BLaER1 treated with 17β-estradiol and CSF1 and Interleukin-3, amounts not matched to agents 10 nM and 100 nM (cell line): Measurements from ENCODE around the gene CHPF2.

ENCODE experiments used
- H3K27ac ChIP-seq, 11 experiments: shearing (Covaris generic); formaldehyde crosslinking; 2 replicates each; pipeline ENCODE4 v1.8.1; 2022
- H3K27me3 ChIP-seq, 11 experiments: shearing (Covaris generic); formaldehyde crosslinking; 2 replicates each; pipeline ENCODE4 v1.8.1; 2022
- H3K36me3 ChIP-seq, 11 experiments: shearing (Covaris generic); formaldehyde crosslinking; 2 replicates each; pipeline ENCODE4 v1.8.1; 2022
- H3K4me1 ChIP-seq, 10 experiments: shearing (Covaris generic); formaldehyde crosslinking; 2 replicates each; pipeline ENCODE4 v1.8.1; 2022
- H3K4me2 ChIP-seq, 11 experiments: shearing (Covaris generic); formaldehyde crosslinking; 2 replicates each; pipeline ENCODE4 v1.8.1; 2022
- H3K4me3 ChIP-seq, 10 experiments: shearing (Covaris generic); formaldehyde crosslinking; 2 replicates each; pipeline ENCODE4 v1.8.1; 2022
- H3K9ac ChIP-seq, 11 experiments: shearing (Covaris generic); formaldehyde crosslinking; 2 replicates each; pipeline ENCODE4 v1.8.1; 2022
- H3K9me3 ChIP-seq, 11 experiments: shearing (Covaris generic); formaldehyde crosslinking; replicated peaks in 1 of 11; 2 replicates each; pipeline ENCODE4 v1.8.1; 2022
- H4K20me1 ChIP-seq, 11 experiments: shearing (Covaris generic); formaldehyde crosslinking; 2 replicates each; pipeline ENCODE4 v1.8.1; 2022
- Cebpa-rat ChIP-seq, 11 experiments: shearing (Covaris generic); IDR thresholded peaks; 2 replicates each; pipeline ENCODE4 v1.8.1; 2022

The CHPF2 gene

GRCh38 chr7:151276666-151277590 lies 44.6 kb downstream of the CHPF2 start:
- Histone ChIP-seq H3K4me3 (peak overlapping the region; percentile 48 to 74 (median 64)), H3K9ac (peak overlapping the region; percentile 33 to 76 (median 72); a peak in 21 of 22 replicates), H3K4me1 (peaks cover 0 to 37% (median 12%) of the 10 kb centered on the region in 10 experiments; a peak in 15 of 20 replicates), H4K20me1 (peaks cover 0 to 7% (median 0%) of the 10 kb centered on the region in 11 experiments; a peak in 1 of 22 replicates), H3K27ac (peak overlapping the region in 5 of 11 experiments; percentile 25 to 56 (median 46); a peak in 6 of 22 replicates), H3K4me2 (peak overlapping the region; percentile 57 to 96 (median 86)), H3K36me3 (no peaks in the 10 kb centered on the region), H3K27me3 (peaks cover 8 to 40% (median 28%) of the 10 kb centered on the region in 11 experiments; a peak in 19 of 22 replicates), H3K9me3 (no peaks in the 10 kb centered on the region)
- no peak for TF ChIP-seq Cebpa-rat (IDR thresholded peaks at IDR 0.05)

GRCh38 chr7:151277631-151278030 lies 45.3 kb downstream of the CHPF2 start:
- Histone ChIP-seq H3K9ac (no peak overlapping the region), H3K4me2 (peak overlapping the region; percentile 57 to 96 (median 86); a peak in 15 of 22 replicates), H3K36me3 (no peaks in the 10 kb centered on the region), H3K27me3 (peaks cover 8 to 40% (median 28%) of the 10 kb centered on the region in 11 experiments; a peak in 19 of 22 replicates), H3K9me3 (no peaks in the 10 kb centered on the region), H3K4me1 (peaks cover 0 to 30% (median 5%) of the 10 kb centered on the region in 10 experiments; a peak in 11 of 20 replicates), H3K4me3 (peak overlapping the region in 2 of 10 experiments; percentile 60 to 65; a peak in 2 of 20 replicates), H3K27ac (no peak overlapping the region), H4K20me1 (peaks cover 0 to 7% (median 0%) of the 10 kb centered on the region in 11 experiments; a peak in 1 of 22 replicates)
- no peak for TF ChIP-seq Cebpa-rat (IDR thresholded peaks at IDR 0.05)

GRCh38 chr7:151278949-151279348 lies 46.7 kb downstream of the CHPF2 start:
- Histone ChIP-seq H3K4me1 (peaks cover 0 to 17% (median 5%) of the 10 kb centered on the region in 10 experiments; a peak in 9 of 20 replicates), H3K27me3 (peaks cover 8 to 39% (median 28%) of the 10 kb centered on the region in 11 experiments; a peak in 19 of 22 replicates), H3K9me3 (no peaks in the 10 kb centered on the region; a peak in 1 of 22 replicates), H3K4me3 (no peak overlapping the region), H4K20me1 (peaks cover 0 to 7% (median 0%) of the 10 kb centered on the region in 11 experiments; a peak in 1 of 22 replicates), H3K27ac (no peak overlapping the region), H3K4me2 (no peak overlapping the region), H3K36me3 (no peaks in the 10 kb centered on the region), H3K9ac (no peak overlapping the region)
- no peak for TF ChIP-seq Cebpa-rat (IDR thresholded peaks at IDR 0.05)

GRCh38 chr7:151279868-151280267 lies 47.6 kb downstream of the CHPF2 start:
- Histone ChIP-seq H3K4me3 (no peak overlapping the region), H3K27me3 (peaks cover 8 to 32% (median 28%) of the 10 kb centered on the region in 11 experiments; a peak in 19 of 22 replicates), H3K4me1 (peaks cover 0 to 8% (median 0%) of the 10 kb centered on the region in 10 experiments; a peak in 5 of 20 replicates)

GRCh38 chr7:151280388-151281019 lies 48.2 kb downstream of the CHPF2 start:
- H3K4me3 ChIP-seq: no peak overlapping the region
- TF ChIP-seq Cebpa-rat (IDR thresholded peaks at IDR 0.05): no peak
- no peaks in the 10 kb centered on the region for H3K36me3 ChIP-seq
- H3K9ac ChIP-seq: no peak overlapping the region
- peaks cover 8 to 26% (median 23%) of the 10 kb centered on the region in 11 experiments; a peak in 19 of 22 replicates for H3K27me3 ChIP-seq
- H3K9me3 ChIP-seq: no peaks in the 10 kb centered on the region; a peak in 1 of 22 replicates
- H3K27ac ChIP-seq: no peak overlapping the region
- H3K4me2 ChIP-seq: no peak overlapping the region
- peaks cover 0 to 8% (median 0%) of the 10 kb centered on the region in 10 experiments; a peak in 5 of 20 replicates for H3K4me1 ChIP-seq
- H4K20me1 ChIP-seq: no peaks in the 10 kb centered on the region; a peak in 1 of 22 replicates

More at GRCh38 chr7:151279868-151280267, 47.6 kb downstream of the CHPF2 start:
- Histone ChIP-seq H4K20me1 (no peaks in the 10 kb centered on the region; a peak in 1 of 22 replicates), H3K4me2 (no peak overlapping the region), H3K36me3 (no peaks in the 10 kb centered on the region), H3K9ac (no peak overlapping the region), H3K9me3 (no peaks in the 10 kb centered on the region; a peak in 1 of 22 replicates), H3K27ac (no peak overlapping the region)
- no peak for TF ChIP-seq Cebpa-rat (IDR thresholded peaks at IDR 0.05)

GRCh38 chr7:151281686-151282085 lies 49.4 kb downstream of the CHPF2 start:
- H3K9me3 ChIP-seq: no peaks in the 10 kb centered on the region; a peak in 1 of 22 replicates
- H3K4me2 ChIP-seq: no peak overlapping the region
- no peak overlapping the region for H3K27ac ChIP-seq
- H4K20me1 ChIP-seq: no peaks in the 10 kb centered on the region
- H3K4me1 ChIP-seq: peaks cover 0 to 6% (median 0%) of the 10 kb centered on the region in 10 experiments; a peak in 3 of 20 replicates
- no peak overlapping the region for H3K4me3 ChIP-seq
- H3K27me3 ChIP-seq: peaks cover 0 to 14% (median 12%) of the 10 kb centered on the region in 11 experiments; a peak in 14 of 22 replicates
- no peak for TF ChIP-seq Cebpa-rat (IDR thresholded peaks at IDR 0.05)
- no peak overlapping the region for H3K9ac ChIP-seq
- no peaks in the 10 kb centered on the region for H3K36me3 ChIP-seq

GRCh38 chr7:151282111-151282510 lies 49.8 kb downstream of the CHPF2 start:
- Histone ChIP-seq H3K27me3 (peaks cover 0 to 10% (median 8%) of the 10 kb centered on the region in 11 experiments; a peak in 14 of 22 replicates), H3K9ac (no peak overlapping the region), H3K9me3 (no peaks in the 10 kb centered on the region; a peak in 1 of 22 replicates), H3K36me3 (no peaks in the 10 kb centered on the region), H3K4me3 (no peak overlapping the region), H4K20me1 (no peaks in the 10 kb centered on the region), H3K4me1 (peaks cover 0 to 5% (median 0%) of the 10 kb centered on the region in 10 experiments; a peak in 3 of 20 replicates), H3K4me2 (no peak overlapping the region), H3K27ac (no peak overlapping the region)
- no peak for TF ChIP-seq Cebpa-rat (IDR thresholded peaks at IDR 0.05)

GRCh38 chr7:151283302-151283701 lies 51.0 kb downstream of the CHPF2 start:
- Histone ChIP-seq H3K4me1 (no peaks in the 10 kb centered on the region), H3K9ac (no peak overlapping the region), H4K20me1 (no peaks in the 10 kb centered on the region), H3K36me3 (no peaks in the 10 kb centered on the region), H3K4me2 (no peak overlapping the region), H3K27ac (no peak overlapping the region), H3K27me3 (no peaks in the 10 kb centered on the region), H3K4me3 (no peak overlapping the region), H3K9me3 (no peaks in the 10 kb centered on the region; a peak in 1 of 22 replicates)
- no peak for TF ChIP-seq Cebpa-rat (IDR thresholded peaks at IDR 0.05)
